ENCODE results near the gene KIF18A. TPM values are rescaled to one million over a fixed set of nuclear protein-coding genes. Genes with fewer than 3 reads are reported as not detected.

KIF18A gene
- total RNA-seq, 2 experiments from 2014 or later, result 31.8 to 34.5 TPM

- Mint-ChIP-seq H3K9me3 (no peaks in the 10 kb centered on the region), H3K36me3 (ENCODE audit: low read depth) (peaks cover 31% of the 10 kb centered on the region), H3K4me3 (no peak overlapping the region), H3K27ac (no peak overlapping the region), H3K27me3 (no peaks in the 10 kb centered on the region), H3K4me1 (no peaks in the 10 kb centered on the region)
- DNase-seq, result no peak
- CTCF ChIA-PET, result no interaction called here
- POLR2A ChIA-PET, result no interaction called here
Observed at GRCh38 chr11:28058333-28058732, 49.6 kb downstream of the KIF18A start.

GRCh38 chr11:28054821-28055220, 53.1 kb downstream of the KIF18A start:
- no peak for DNase-seq
- POLR2A ChIA-PET, result no interaction called here

GRCh38 chr11:28049338-28050216, 58.4 kb downstream of the KIF18A start:
- Mint-ChIP-seq H3K4me3 (no peak overlapping the region), H3K36me3 (ENCODE audit: low read depth) (peaks cover 19% of the 10 kb centered on the region), H3K4me1 (no peaks in the 10 kb centered on the region), H3K27ac (no peak overlapping the region), H3K9me3 (no peaks in the 10 kb centered on the region), H3K27me3 (no peaks in the 10 kb centered on the region)
- ChIA-PET CTCF (no interaction called here), POLR2A (interaction anchor here (0.7 kb wide), 1 partner anchor 11 kb away, joined by 3 read pairs; no protein-coding TSS in a partner anchor)
- no peak for DNase-seq

More at GRCh38 chr11:28054821-28055220, 53.1 kb downstream of the KIF18A start:
- Mint-ChIP-seq H3K27me3 (no peaks in the 10 kb centered on the region), H3K4me1 (no peaks in the 10 kb centered on the region), H3K27ac (no peak overlapping the region), H3K4me3 (no peak overlapping the region), H3K36me3 (ENCODE audit: low read depth) (peaks cover 32% of the 10 kb centered on the region), H3K9me3 (no peaks in the 10 kb centered on the region)
- CTCF ChIA-PET, result no interaction called here

GRCh38 chr11:28048812-28049211, 59.1 kb downstream of the KIF18A start:
- no peak for DNase-seq
- POLR2A ChIA-PET, result interaction anchor here (0.7 kb wide), 1 partner anchor 12 kb away, joined by 3 read pairs; no protein-coding TSS in a partner anchor
- Mint-ChIP-seq H3K4me1 (no peaks in the 10 kb centered on the region), H3K9me3 (no peaks in the 10 kb centered on the region), H3K4me3 (no peak overlapping the region), H3K36me3 (ENCODE audit: low read depth) (peaks cover 19% of the 10 kb centered on the region), H3K27ac (no peak overlapping the region), H3K27me3 (no peaks in the 10 kb centered on the region)
- CTCF ChIA-PET, result no interaction called here

- Mint-ChIP-seq H3K4me3 (no peak overlapping the region), H3K27ac (no peak overlapping the region), H3K4me1 (no peaks in the 10 kb centered on the region), H3K27me3 (no peaks in the 10 kb centered on the region), H3K36me3 (ENCODE audit: low read depth) (peaks cover 10% of the 10 kb centered on the region), H3K9me3 (no peaks in the 10 kb centered on the region)
- CTCF ChIA-PET, result interaction anchor here (1.6 kb wide), 1 partner anchor 12 kb away, joined by 4 read pairs; no protein-coding TSS in a partner anchor
- POLR2A ChIA-PET, result no interaction called here
- no peak for DNase-seq
Observed at GRCh38 chr11:28043930-28044709, 63.8 kb downstream of the KIF18A start.

- no peak overlapping the region for H3K27ac Mint-ChIP-seq
- ChIA-PET CTCF (no interaction called here), POLR2A (no interaction called here)
- DNase-seq, result no peak
- H3K4me1 Mint-ChIP-seq, result no peaks in the 10 kb centered on the region
- H3K27me3 Mint-ChIP-seq, result no peaks in the 10 kb centered on the region
- H3K36me3 Mint-ChIP-seq (ENCODE audit: low read depth), result peaks cover 9% of the 10 kb centered on the region
- no peak overlapping the region for H3K4me3 Mint-ChIP-seq
- no peaks in the 10 kb centered on the region for H3K9me3 Mint-ChIP-seq
Observed at GRCh38 chr11:28040384-28040783, 67.6 kb downstream of the KIF18A start.

GRCh38 chr11:28038775-28039174, 69.2 kb downstream of the KIF18A start:
- ChIA-PET CTCF (no interaction called here), POLR2A (no interaction called here)
- H3K27me3 Mint-ChIP-seq, result no peaks in the 10 kb centered on the region
- H3K9me3 Mint-ChIP-seq, result no peaks in the 10 kb centered on the region
- H3K27ac Mint-ChIP-seq, result no peak overlapping the region
- no peaks in the 10 kb centered on the region for H3K4me1 Mint-ChIP-seq
- H3K36me3 Mint-ChIP-seq (ENCODE audit: low read depth), result peaks cover 14% of the 10 kb centered on the region
- no peak for DNase-seq
- H3K4me3 Mint-ChIP-seq, result no peak overlapping the region

- H3K9me3 Mint-ChIP-seq, result no peaks in the 10 kb centered on the region
- DNase-seq, result no peak
- no peaks in the 10 kb centered on the region for H3K27me3 Mint-ChIP-seq
- H3K27ac Mint-ChIP-seq, result no peak overlapping the region
- ChIA-PET CTCF (no interaction called here), POLR2A (no interaction called here)
- no peak overlapping the region for H3K4me3 Mint-ChIP-seq
- peaks cover 39% of the 10 kb centered on the region for H3K36me3 Mint-ChIP-seq (ENCODE audit: low read depth)
- no peaks in the 10 kb centered on the region for H3K4me1 Mint-ChIP-seq
Observed at GRCh38 chr11:28026634-28027290, 81.2 kb downstream of the KIF18A start.

GRCh38 chr11:28017816-28018215, 90.1 kb downstream of the KIF18A start:
- CTCF ChIA-PET, result no interaction called here
- no peak overlapping the region for H3K27ac Mint-ChIP-seq
- H3K9me3 Mint-ChIP-seq, result no peaks in the 10 kb centered on the region
- H3K4me3 Mint-ChIP-seq, result no peak overlapping the region
- POLR2A ChIA-PET, result no interaction called here
- no peaks in the 10 kb centered on the region for H3K27me3 Mint-ChIP-seq
- DNase-seq, result no peak
- H3K36me3 Mint-ChIP-seq (ENCODE audit: low read depth), result peaks cover 13% of the 10 kb centered on the region
- H3K4me1 Mint-ChIP-seq, result no peaks in the 10 kb centered on the region

GRCh38 chr11:28011813-28012212, 96.1 kb downstream of the KIF18A start:
- DNase-seq, result no peak
- Mint-ChIP-seq H3K9me3 (no peaks in the 10 kb centered on the region), H3K4me1 (no peaks in the 10 kb centered on the region), H3K27me3 (no peaks in the 10 kb centered on the region), H3K27ac (no peak overlapping the region), H3K36me3 (ENCODE audit: low read depth) (peaks cover 4% of the 10 kb centered on the region), H3K4me3 (no peak overlapping the region)
- ChIA-PET POLR2A (no interaction called here), CTCF (no interaction called here)

- no peaks in the 10 kb centered on the region for H3K9me3 Mint-ChIP-seq
- H3K4me1 Mint-ChIP-seq, result no peaks in the 10 kb centered on the region
- H3K27me3 Mint-ChIP-seq, result no peaks in the 10 kb centered on the region
- no peak overlapping the region for H3K4me3 Mint-ChIP-seq
- CTCF ChIA-PET, result no interaction called here
- H3K27ac Mint-ChIP-seq, result no peak overlapping the region
- DNase-seq, result no peak
- peaks cover 4% of the 10 kb centered on the region for H3K36me3 Mint-ChIP-seq (ENCODE audit: low read depth)
- POLR2A ChIA-PET, result no interaction called here
Observed at GRCh38 chr11:28009996-28010395, 98.0 kb downstream of the KIF18A start.

GRCh38 chr11:28009388-28009787, 98.6 kb downstream of the KIF18A start:
- no peak overlapping the region for H3K4me3 Mint-ChIP-seq
- no peaks in the 10 kb centered on the region for H3K27me3 Mint-ChIP-seq
- no peaks in the 10 kb centered on the region for H3K4me1 Mint-ChIP-seq
- H3K27ac Mint-ChIP-seq, result no peak overlapping the region
- peaks cover 4% of the 10 kb centered on the region for H3K36me3 Mint-ChIP-seq (ENCODE audit: low read depth)
- no peaks in the 10 kb centered on the region for H3K9me3 Mint-ChIP-seq
- CTCF ChIA-PET, result no interaction called here
- no peak for DNase-seq
- POLR2A ChIA-PET, result no interaction called here

GRCh38 chr11:28003615-28004014, 104.3 kb downstream of the KIF18A start:
- Mint-ChIP-seq H3K27me3 (no peaks in the 10 kb centered on the region), H3K4me3 (no peak overlapping the region), H3K27ac (no peak overlapping the region), H3K4me1 (no peaks in the 10 kb centered on the region), H3K9me3 (peaks cover 25% of the 10 kb centered on the region), H3K36me3 (ENCODE audit: low read depth) (peaks cover 14% of the 10 kb centered on the region)
- ChIA-PET CTCF (no interaction called here), POLR2A (no interaction called here)
- no peak for DNase-seq

All from activated CD4-positive, alpha-beta T cell treated with anti-CD3 and anti-CD28 coated beads, Interleukin-2, amount 10 ng/mL, durations not matched to agents 7 days and 5 days (primary cell).